HK-2 (cell line): ENCODE data around the gene IFTAP.
"Not testable (repeated sequence)": the region's sequence is repeated elsewhere in the genome, so short reads cannot be mapped to it uniquely, and the experiment has no call there.

Experiments used
- DNase-seq: peaks from one replicate; pipeline ENCODE4 v3.0.0-alpha.2; 2018; ENCODE audit not compliant: unreplicated experiment

Gene IFTAP

DNA sequence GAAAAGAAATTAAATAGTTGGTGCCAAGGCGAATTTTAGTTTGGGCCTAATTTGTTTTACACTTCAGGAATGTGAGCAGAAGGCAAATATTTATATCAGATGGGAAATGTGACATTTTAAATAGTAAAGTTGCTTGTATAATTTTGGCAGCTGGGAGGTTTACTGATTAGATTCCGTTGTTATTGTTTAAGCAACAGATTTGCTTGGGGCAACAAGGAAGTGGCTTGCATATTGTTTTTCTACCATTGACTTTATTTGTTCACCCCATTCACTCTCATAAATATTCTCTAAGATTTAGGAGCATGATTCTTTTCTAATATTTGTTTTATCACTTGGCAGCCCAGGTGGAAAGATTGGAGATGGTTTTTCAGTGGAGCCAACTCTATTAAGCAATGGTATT, 44.3 kb downstream of the IFTAP start:
- DNase-seq: no peak

DNA sequence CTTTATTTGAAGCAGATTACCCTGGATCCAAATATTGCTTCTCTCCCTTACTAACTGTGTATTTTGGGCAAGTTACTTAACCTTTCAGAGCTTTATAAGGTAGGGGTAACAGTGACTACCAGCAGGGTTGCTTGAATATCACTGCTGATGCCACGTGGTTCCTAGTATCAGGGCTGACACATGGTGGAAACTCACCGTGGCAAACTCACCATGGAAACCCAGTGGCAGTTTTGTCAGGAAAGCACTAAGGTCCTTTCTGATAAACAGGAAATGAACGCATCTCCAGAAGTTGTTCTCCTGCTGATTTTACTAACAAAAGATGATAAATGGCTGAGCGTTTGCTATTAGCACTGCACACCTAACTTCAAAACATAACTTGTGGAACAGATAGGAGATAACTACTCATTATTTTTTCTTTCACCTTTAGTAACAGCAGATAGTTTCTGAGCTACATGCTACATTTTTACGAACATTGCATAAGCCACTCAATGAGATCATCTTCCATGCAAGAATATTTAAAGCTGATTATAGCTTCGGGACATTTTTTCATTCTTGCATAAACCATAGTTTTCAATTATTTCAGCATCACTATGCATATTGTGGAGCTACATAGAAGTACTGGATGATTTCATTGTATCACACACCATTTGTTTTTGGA, 63.4 kb downstream of the IFTAP start:
- DNase-seq: no peak

DNA sequence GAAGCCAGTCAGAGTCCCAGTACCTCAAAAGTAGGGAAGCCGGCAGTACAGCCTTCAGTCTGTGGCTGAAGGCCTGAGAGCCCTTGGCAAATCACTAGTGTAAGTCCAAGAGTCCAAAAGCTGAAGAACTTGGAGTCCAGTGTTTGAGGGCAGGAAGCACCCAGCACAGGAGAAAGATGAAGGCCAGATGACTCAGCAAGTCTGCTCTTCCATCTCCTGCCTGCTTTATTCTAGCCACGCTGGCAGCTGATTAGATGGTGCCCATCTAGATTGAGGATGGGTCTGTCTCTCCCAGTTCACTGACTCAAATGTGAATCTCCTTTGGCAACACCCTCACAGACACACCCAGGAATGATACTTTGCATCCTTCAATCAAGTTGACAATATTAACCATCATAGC, 67.1 kb downstream of the IFTAP start:
- not testable (repeated sequence) for DNase-seq

DNA sequence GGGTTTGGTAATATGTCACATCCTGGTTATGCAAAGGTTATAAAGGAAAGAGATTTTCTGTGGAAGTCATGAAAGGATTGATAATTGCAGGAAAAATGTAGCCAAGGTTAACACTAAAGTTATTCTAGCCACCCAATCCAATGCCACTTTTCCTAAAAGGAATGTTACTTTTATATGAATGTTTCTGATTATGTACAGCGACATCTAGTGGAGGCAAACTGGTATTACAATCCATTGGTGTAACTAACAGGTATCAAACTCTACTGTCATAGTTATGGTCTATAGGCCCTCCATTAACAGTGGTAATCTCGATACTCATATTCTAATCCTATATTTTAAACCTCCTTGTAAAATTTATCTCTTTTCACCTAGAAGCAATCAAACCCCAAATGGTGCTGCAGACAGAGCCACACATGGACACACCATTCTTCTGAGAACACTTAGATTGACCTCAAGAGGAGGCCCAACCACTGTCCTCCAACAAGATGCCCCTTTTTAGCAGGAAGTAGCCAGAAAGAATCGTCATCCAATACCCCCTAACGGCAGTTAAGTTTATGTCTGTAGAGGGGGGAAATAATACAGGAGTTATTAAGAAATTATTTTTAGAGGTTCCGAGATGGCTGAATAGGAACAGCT, 78.6 kb downstream of the IFTAP start:
- DNase-seq: no peak

DNA sequence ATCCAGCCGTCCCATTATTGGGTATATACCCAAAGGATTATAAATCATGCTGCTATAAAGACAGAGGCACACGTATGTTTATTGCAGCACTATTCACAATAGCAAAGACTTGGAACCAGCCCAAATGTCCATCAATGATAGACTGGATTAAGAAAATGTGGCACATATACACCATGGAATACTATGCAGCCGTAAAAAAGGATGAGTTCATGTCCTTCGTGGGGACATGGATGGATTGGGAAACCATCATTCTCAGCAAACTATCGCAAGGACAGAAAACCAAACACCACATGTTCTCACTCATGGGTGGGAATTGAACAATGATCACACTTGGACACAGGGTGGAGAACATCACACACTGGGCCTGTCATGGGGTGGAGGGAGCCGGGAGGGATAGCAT, 85.2 kb downstream of the IFTAP start:
- not testable (repeated sequence) for DNase-seq

DNA sequence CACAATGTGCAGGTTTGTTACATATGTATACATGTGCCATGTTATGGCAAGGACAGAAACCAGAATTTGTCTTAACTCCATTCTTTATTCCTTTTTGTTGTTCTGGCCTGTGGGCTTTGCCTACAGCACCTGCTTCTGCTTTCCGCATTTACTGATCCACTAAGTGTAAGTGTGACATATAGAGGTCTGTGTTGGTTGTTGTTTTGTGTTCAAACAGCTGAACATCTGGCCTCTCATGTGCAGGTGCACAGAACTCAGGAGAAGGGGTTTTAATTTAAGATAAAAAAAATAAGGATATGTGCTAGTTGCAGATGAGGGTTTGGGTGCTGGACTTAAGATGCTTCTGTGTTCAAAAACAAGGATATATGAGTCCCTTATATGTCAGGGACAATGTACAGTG, 89.5 kb downstream of the IFTAP start:
- DNase-seq: no peak

DNA sequence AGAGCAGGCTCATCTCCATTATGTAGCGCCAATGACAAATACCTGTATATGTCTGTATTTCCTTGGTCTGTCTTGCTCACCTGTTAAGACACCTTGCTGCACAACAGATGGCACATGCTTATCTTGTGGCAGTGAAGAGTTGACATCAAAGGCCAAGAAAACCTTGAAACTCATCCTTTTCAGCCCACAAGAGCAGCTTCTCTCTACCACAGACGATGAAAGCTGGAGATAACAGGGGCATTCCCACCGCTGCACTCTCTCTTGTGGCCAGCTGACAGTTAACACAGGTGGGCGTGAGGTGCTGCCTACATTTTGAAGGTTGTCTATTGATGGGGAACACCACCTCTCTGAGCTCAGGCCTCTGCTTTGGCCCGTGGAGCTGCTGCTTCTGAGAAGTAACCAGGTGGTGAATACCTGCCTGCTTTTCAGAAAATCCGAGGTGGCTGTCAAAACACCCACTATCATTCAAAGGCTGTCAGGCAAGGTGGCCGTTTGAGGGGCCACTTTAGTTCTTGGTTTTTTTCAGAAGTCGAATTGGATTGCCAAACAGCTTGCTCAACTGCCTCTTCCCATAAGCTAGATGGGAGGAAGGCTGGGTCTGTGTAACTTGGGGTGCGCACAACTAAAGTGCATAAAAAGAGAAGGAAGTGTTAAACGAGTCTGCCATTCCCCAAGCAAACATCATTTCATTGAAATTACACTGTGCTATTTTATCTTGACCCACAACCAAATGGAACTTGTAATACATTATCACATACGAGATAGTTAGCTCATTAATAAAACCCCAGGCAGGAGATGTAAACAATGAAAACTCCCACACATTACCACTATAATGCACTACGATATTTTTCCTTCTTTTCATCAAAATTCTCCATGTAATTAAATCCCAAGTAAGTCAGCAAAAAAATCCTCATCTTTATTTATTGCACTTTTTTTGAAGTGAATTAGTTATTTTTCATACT, 90.8 kb downstream of the IFTAP start:
- no peak for DNase-seq

DNA sequence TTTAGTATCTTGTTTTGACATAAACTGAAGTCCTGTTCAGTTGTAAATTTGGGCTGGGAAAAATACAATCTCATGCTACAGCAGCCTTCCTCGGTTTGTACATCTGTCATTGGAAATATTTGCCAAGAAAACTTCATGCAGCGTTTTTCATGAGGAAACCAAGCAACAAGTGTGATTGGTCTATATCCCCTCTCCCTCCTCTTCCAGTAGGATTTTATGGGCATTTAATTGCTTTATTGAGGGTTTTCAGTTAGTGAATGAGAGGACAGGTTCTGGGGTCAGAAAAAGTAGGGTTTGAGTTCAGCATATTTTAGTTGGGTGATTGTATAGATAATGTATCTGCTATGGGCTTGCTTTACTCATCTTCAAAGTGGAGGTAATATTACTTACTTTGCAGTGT, 93.8 kb downstream of the IFTAP start:
- no peak for DNase-seq

DNA sequence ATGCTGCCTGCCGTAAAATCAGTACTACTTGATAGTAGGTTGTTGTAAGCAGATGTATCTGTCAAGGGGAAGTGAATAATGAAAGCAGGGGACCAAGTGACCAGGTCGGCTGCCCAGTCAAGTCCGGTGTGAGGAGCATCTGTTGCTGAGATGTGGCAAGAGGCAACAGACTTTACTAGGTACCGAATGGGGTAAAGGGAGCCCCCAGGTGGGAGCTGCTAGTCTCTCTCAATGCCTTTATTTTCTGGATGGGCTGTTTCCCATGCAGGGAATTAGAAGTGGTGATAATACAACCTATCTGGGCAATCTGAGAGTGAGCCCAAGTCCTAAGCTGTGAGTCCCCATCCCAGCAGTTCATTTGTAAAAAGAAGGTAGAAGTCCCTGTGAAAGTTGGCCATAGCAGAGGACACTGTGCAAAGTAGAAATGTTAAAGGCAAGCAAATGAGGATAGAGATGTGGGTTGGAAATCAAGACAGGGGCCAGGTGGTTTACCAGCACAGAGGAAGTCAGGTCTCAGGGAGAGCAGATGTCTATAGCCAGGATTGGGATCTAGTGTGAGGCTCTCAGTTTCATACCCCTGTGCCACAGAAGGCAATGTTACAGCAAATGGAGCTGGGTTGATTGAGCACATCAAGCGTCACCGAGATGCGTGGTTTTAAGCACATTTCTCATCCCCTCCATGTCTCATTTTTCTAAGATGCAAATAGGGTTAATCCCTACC, 94.4 kb downstream of the IFTAP start:
- DNase-seq: no peak

DNA sequence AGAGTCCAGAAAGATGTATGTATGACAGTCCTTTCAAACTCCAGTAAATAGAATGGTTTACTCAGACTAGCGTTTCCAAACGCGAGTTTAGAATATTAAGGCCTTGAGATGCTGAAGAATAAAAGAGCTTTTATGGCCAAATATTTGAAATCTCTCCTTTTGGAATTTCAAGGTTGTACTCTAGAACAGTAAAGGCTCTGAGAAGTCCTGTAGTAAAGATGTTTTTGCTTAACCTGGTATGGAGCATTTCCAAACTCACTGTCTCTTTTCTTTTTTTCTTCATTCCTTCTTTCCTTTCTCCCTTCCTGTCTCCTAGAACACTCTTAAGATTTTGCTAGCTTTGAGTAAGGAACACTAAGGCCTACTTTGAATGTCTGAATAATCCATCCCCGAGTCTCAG, 95.1 kb downstream of the IFTAP start:
- no peak for DNase-seq

DNA sequence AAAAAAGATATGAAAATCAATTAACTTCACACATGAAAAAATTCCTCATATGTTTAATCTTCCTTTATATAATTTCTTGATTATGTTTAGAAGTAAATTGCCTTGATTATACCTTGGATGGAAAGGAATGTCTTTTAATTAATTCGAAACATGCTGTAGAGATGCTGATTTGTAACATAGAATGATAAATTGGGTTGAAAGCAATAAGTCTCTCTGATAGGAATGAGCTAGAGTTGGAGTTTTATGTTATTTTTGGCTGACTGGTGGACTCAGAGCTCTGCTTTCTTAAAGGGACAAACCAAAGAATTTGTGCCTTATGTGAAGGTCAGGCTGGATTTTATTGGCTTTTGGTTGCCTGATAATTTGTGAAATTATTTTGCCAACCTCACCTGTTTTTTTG, 98.4 kb downstream of the IFTAP start:
- DNase-seq: no peak

DNA sequence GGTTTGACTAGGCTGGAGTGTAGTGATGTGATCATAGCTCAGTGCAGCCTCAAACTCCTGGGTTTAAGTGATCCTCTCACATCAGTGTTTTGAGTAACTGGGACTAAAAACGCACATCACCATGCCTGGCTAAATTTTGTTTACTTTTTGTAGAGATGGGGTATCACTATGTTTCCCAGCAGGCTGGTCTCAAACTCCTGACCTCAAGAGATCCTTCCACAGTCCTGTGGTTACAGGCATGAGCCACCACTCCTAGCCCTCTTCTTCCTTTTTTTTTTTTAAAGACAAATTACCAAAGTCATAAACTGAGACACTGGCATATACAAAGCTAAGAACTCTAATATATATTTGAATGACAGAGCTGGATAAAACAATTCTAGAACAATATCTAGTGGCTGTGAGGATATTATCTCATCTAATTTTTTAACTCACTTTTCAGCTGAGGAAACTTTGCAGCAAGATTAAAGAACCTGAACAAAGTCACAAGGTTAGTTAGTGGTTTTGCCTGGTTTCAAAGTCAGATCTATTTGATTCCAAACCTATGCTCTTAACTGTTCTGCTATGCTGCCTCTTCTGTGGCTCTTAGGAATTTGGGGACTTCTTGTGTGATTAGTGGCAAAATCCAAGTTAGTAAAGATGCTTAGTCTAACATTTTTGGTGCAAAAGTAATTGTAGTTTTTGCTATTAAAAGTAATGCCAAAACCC, 99.0 kb downstream of the IFTAP start:
- DNase-seq: no peak

DNA sequence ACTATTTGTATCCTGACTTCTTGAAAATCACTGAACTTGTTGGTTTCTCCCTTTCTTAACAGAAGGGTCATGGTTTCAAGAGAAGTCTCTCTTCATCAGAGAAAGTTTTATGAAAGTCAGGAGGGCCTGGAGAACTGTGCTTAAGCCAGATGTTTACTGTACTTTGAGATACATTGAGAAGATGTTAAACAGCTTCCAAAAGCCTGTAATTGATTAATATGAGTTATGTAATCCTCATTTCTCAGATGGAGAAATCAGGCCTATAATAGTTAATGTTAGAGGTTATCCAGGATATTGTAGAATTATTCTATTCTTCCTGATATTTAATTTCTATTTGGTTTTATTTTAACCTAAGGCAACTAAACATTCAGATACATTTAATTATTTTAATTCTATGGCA, 100.8 kb downstream of the IFTAP start:
- no peak for DNase-seq

DNA sequence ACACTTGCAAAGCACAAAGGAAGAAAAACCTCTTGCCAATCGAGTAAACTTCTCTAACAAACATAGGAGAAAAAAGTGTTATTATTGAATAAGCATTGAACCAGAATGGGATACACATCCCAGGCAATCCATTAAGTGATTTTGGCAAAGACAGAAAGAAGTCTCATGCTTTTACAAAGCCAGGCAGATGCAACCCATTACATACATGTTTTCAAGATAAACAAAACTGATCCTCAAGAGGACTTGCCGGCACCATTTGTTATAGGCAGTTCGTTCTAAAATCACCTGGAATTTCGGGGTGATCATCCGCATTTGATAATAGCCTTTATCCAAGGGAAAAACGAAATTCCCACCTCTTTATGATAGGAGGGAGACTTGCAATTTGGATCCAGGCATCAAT, 101.3 kb downstream of the IFTAP start:
- no peak for DNase-seq

DNA sequence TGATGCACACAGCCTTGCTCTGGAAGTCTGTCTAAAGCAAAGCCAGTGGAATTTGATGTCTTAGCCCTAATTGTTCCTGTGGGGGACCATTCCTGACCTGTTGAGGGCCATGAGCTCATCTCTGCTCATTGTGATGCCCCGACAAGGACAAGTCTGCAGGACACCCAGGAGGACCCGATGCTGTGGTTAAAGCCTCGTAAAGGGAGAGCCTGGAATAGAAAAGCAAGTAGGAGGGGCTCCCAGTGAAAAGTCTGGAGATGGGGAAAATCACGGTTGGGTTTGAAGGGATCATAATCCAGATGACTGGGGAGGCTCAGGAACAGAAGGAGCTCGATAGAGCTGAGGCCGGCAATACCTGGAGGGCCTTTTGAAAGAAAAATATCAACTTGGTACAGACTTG, 102.2 kb downstream of the IFTAP start:
- DNase-seq: no peak

DNA sequence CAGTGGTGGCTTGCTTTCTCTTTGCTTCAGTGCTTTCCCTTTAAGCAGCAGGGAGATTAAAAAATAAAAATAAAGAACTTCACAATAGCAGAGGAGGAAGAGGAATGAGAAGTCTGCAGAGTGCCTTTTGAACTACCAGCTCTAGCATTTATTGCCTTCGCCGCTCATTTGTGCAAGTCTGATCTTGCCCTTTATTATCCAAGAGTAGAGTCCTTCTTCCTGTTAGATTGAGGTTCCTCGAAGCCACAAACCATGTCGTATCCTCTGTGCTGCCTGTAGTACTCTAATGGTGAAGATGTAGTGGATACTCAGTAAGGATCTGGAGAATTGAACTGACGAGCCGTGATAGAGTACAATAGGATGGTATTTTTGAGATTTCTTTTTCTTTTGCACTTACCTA, 105.0 kb downstream of the IFTAP start:
- no peak for DNase-seq

DNA sequence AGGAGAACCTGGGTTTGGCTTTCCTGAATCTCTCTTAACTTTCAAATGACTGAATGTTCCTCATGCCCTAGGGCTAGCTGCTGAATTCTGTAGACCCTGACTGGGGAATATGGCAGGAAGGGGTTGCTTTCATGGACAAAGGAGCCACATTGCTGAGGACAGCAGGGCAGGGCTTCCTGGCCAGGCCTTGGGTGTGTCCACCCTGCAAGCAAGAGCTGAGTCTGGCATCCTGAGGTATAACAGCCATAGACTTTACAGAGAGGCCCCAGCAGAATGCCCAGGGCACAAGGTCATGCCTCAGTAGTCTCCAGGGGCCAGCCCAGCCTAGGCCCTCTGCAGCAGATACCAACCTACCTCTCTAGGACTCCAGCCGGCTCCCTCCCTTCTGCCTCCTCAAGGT, 105.9 kb downstream of the IFTAP start:
- DNase-seq: no peak

DNA sequence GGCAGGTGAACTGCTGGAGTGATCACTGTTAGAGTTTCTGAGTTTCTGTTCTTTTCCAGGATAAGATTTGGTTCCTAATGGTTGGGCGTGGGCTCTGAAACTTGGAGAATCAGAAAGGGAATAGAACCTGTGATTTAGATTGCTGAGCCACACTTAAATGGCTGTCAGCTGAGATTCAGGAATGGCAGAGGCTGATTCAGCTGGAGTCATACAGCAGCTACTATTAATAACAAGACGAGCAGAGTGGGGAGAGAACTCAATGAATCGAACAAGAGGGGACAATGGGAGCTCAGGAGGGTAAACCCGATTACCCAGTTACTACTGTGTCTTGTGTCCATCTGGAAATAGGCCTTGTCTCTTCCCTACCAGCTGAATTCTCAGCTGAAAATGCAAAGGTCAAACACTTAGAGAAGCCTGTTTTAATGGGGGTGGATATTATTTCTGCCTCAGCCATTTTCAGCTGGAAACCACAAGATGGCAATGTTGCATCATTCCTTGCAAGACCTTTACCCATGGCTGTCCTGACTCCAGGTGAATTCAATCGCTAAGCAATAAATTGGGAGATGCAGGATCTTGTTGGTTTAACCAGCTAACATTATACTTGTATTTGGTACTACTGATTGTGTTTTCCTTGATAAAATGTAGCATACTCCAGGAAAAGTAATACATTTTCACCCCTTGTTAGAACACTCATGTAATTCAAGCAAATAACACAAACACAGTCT, 108.2 kb downstream of the IFTAP start:
- peak; percentile 5 for DNase-seq

DNA sequence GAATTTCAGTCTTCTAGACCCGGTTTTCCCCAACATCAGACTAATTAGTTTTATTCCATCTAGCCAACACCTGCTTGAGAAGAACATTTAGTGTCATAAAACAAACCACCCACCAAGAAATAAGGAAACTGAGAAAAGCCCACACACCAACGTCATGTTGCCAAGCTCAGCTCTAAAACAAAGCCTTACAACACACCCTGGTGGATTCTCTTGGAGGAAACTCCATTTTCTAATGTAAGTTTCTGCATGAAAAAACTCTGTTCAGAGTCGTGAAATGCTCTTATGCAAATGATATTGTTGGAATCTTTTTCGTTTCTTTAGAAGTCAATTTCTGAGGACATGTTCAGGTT, 108.7 kb downstream of the IFTAP start:
- DNase-seq: no peak
